Endothelial cell of umbilical vein (primary cell): ENCODE data around the gene KIAA1217. TPM values are rescaled to one million over a fixed set of nuclear protein-coding genes. Genes with fewer than 3 reads are reported as not detected.

ENCODE experiments used
- BruUV-seq: library from RNA; stranded (reverse); fragments of 400-500 nt; replicated peaks from 2 replicates; lab custom pipeline; 2021; lab: Mats Ljungman, UMichigan
- CTCF ChIA-PET: fragments of 300-600, 350-600 bp; sonication (Branson Sonifier 250); formaldehyde crosslinking; loops from one replicate; lab custom pipeline; 2021; ENCODE audit warnings: antibody characterized with exemption, inconsistent platforms; lab: Charles Lee
- POLR2A ChIA-PET: fragments of 300-600, 350-600 bp; sonication (Branson Sonifier 250); formaldehyde crosslinking; loops from one replicate; lab custom pipeline; 2021; ENCODE audit warnings: antibody characterized with exemption, inconsistent platforms; lab: Charles Lee
- DNase-seq: peaks from one replicate; pipeline ENCODE4 v3.0.0-alpha.2; 2011; ENCODE audit warnings: low read depth, low spot score
- FAIRE-seq: peaks from 2 replicates; lab custom pipeline; 2011; peaks lifted over from hg19 to GRCh38; lab: Jason Lieb, UNC
- H2AFZ ChIP-seq: 2 replicates; pipeline ENCODE4 v1.6.0; 2012; ENCODE audit warnings: low read depth, low read length, control low read depth, inconsistent platforms
- H3K27ac ChIP-seq: 2 replicates; pipeline ENCODE4 v1.5.1; 2011; ENCODE audit warnings: low read depth, mild to moderate bottlenecking, control low read depth, low read length, moderate library complexity; ENCODE audit not compliant: insufficient read depth
- H3K27me3 ChIP-seq, 2 experiments: 2 replicates each; pipeline versions ENCODE4 v1.6.0 to v1.6.1; 2011; ENCODE audit warnings: low read length in 2 of 2, mixed read lengths in 1 of 2; ENCODE audit not compliant: control insufficient read depth in 2 of 2, insufficient read depth in 2 of 2
- H3K36me3 ChIP-seq, 2 experiments: 2 replicates in 1 of 2; 3 replicates in 1 of 2; pipeline ENCODE4 v1.5.1; 2011; ENCODE audit warnings: low read length in 2 of 2, mild to moderate bottlenecking in 1 of 2, moderate library complexity in 1 of 2; ENCODE audit not compliant: control insufficient read depth in 2 of 2, insufficient read depth in 2 of 2; ENCODE audit errors: extremely low read depth in 1 of 2
- H3K4me1 ChIP-seq: 3 replicates; pipeline ENCODE4 v1.5.1; 2011; ENCODE audit warnings: mild to moderate bottlenecking, low read length; ENCODE audit not compliant: control insufficient read depth, insufficient read depth; ENCODE audit errors: extremely low read depth
- H3K4me2 ChIP-seq: 2 replicates; pipeline ENCODE4 v1.6.1; 2011; ENCODE audit warnings: low read length, control low read depth, mixed read lengths; ENCODE audit not compliant: insufficient read depth
- H3K4me3 ChIP-seq, 3 experiments: fragments of 200-600 bp in 1 of 3; sonication (generic), shearing (Covaris generic) in 1 of 3; replicated peaks in 1 of 3; 2 replicates each; pipeline ENCODE4 v1.5.1; 2011 to 2016; ENCODE audit warnings: control low read depth in 3 of 3, low read length in 3 of 3, mild to moderate bottlenecking in 2 of 3, inconsistent platforms in 1 of 3, low read depth in 1 of 3, moderate library complexity in 1 of 3; ENCODE audit not compliant: insufficient read depth in 1 of 3
- H3K79me2 ChIP-seq: 2 replicates; pipeline ENCODE4 v1.6.0; 2012; ENCODE audit warnings: low read length, inconsistent platforms; ENCODE audit not compliant: control insufficient read depth, insufficient read depth
- H3K9ac ChIP-seq: replicated peaks from 2 replicates; pipeline ENCODE3; 2011; ENCODE audit warnings: low read length, control low read depth; ENCODE audit not compliant: insufficient read depth; ENCODE audit errors: extremely low read depth
- H3K9me1 ChIP-seq: replicated peaks from 3 replicates; pipeline ENCODE4 v1.6.0; 2011; ENCODE audit warnings: mild to moderate bottlenecking, low read length; ENCODE audit not compliant: control insufficient read depth, insufficient read depth; ENCODE audit errors: extremely low read depth
- H3K9me3 ChIP-seq: replicated peaks from 2 replicates; pipeline ENCODE4 v1.5.1; 2012; ENCODE audit warnings: low read length, inconsistent platforms; ENCODE audit not compliant: control insufficient read depth, insufficient read depth
- H4K20me1 ChIP-seq: replicated peaks from 2 replicates; pipeline ENCODE3; 2011; ENCODE audit warnings: mild to moderate bottlenecking, low read length; ENCODE audit not compliant: control insufficient read depth, insufficient read depth; ENCODE audit errors: extremely low read depth
- CTCF ChIP-seq, 2 donors: IDR thresholded peaks; 1 replicate in 1 of 2; 2 replicates in 1 of 2; pipeline ENCODE4 v1.5.1; 2011; ENCODE audit warnings: low read length in 2 of 2, mild to moderate bottlenecking in 2 of 2, moderate library complexity in 2 of 2, control low read depth in 1 of 2, inconsistent platforms in 1 of 2, low read depth in 1 of 2; ENCODE audit not compliant: insufficient read depth in 1 of 2; ENCODE audit errors: extremely low read depth in 1 of 2
- EZH2 ChIP-seq: IDR thresholded peaks from 2 replicates; pipeline ENCODE4 v1.6.1; 2012; ENCODE audit warnings: borderline replicate concordance, low read depth, mild to moderate bottlenecking, moderate library complexity, low read length, inconsistent platforms; ENCODE audit not compliant: severe bottlenecking
- FOS ChIP-seq: IDR thresholded peaks from 2 replicates; pipeline ENCODE4 v1.6.1; 2011; ENCODE audit warnings: mild to moderate bottlenecking, low read length, moderate library complexity, borderline replicate concordance; ENCODE audit not compliant: insufficient read depth
- GATA2 ChIP-seq: IDR thresholded peaks from 2 replicates; pipeline ENCODE4 v1.7.0; 2011; ENCODE audit warnings: low read depth, mild to moderate bottlenecking, moderate library complexity, mixed read lengths, low read length; ENCODE audit not compliant: insufficient read length, insufficient read depth
- JUN ChIP-seq: IDR thresholded peaks from 2 replicates; pipeline ENCODE4 v1.6.1; 2011; ENCODE audit warnings: borderline replicate concordance, low read depth; ENCODE audit not compliant: insufficient read length, insufficient read depth
- MAX ChIP-seq: IDR thresholded peaks from 2 replicates; pipeline ENCODE4 v1.6.1; 2011; ENCODE audit not compliant: insufficient read depth, insufficient read length
- MYC ChIP-seq: IDR thresholded peaks from one replicate; pipeline ENCODE4 v1.6.1; 2011; ENCODE audit warnings: mild to moderate bottlenecking, low read depth, low read length
- POLR2A ChIP-seq: IDR thresholded peaks from 2 replicates; pipeline ENCODE4 v1.6.1; 2012; ENCODE audit warnings: low read depth, mild to moderate bottlenecking, control low read depth, low read length
- POLR2AphosphoS5 ChIP-seq: IDR thresholded peaks from 2 replicates; pipeline ENCODE4 v1.6.1; 2012; ENCODE audit warnings: low read depth, mild to moderate bottlenecking, control low read depth, low read length, moderate library complexity; ENCODE audit not compliant: insufficient read depth
- dilution Hi-C: fragments of 300-500 bp; cut with MboI; formaldehyde crosslinking; loops from one replicate; pipeline ENCODE4 v1.15.0; 2019; ENCODE audit warnings: low sequenced_read_pairs; ENCODE audit not compliant: extremely low pct_ligation_motif_present
- intact Hi-C: fragments of 100-400 bp; cut with micrococcal nuclease; formaldehyde crosslinking; loops from one replicate; pipeline ENCODE4 v1.10.0; 2022
- polyA plus RNA-seq, 4 experiments: library from polyadenylated mRNA; depleted of rRNA in 3 of 4; stranded (reverse) in 3 of 4; unstranded in 1 of 4; fragments of >200 nt; gene quantifications; 2 replicates each; pipeline versions ENCODE4 v1.2.1 to v1.2.3, GENCODE V29; 2011 to 2012; ENCODE audit warnings: missing spikeins in 1 of 4
- total RNA-seq: library from RNA; stranded (reverse); gene quantifications from 2 replicates; pipeline ENCODE4 v1.2.3, GENCODE V29; 2021

KIAA1217 gene
- total and polyA plus RNA-seq, 2 donors (not counting 3 experiments of a cell fraction or from before 2014, with no cell fraction given): 0.83 to 10.3 TPM

GRCh38 chr10:24425151-24425550 lies 216.2 kb downstream of the KIAA1217 start:
- POLR2A ChIA-PET: no interaction called here
- no peak for DNase-seq
- Histone ChIP-seq H2AFZ (no peak overlapping the region), H3K9me3 (no peaks in the 10 kb centered on the region), H3K9ac (no peak overlapping the region), H3K4me3 (no peak overlapping the region), H4K20me1 (no peaks in the 10 kb centered on the region), H3K4me1 (no peaks in the 10 kb centered on the region), H3K4me2 (no peak overlapping the region), H3K27me3 (no peaks in the 10 kb centered on the region), H3K27ac (no peak overlapping the region), H3K9me1 (no peaks in the 10 kb centered on the region), H3K36me3 (no peaks in the 10 kb centered on the region), H3K79me2 (no peaks in the 10 kb centered on the region)
- no TSS peak for BruUV-seq
- TF ChIP-seq CTCF (IDR thresholded peaks at IDR 0.05; ENCODE audit: extremely low read depth in 1 of 2, insufficient read depth in 1 of 2, low read depth in 1 of 2, low read length in 2 of 2) (no peak), MYC (no peak), JUN (no peak), EZH2 (no peak), MAX (no peak), POLR2AphosphoS5 (no peak), GATA2 (no peak), POLR2A (no peak), FOS (no peak)
- no peak for FAIRE-seq
- CTCF ChIA-PET: no interaction called here
- dilution Hi-C loops (no loop called here), intact Hi-C loops (no loop called here)
